Liver (tissue), 9 donors: Measurements from ENCODE around the gene PPP1R1A. TPM values are rescaled to one million over a fixed set of nuclear protein-coding genes. Genes with fewer than 3 reads are reported as not detected.

Source experiments
- DNase-seq: peaks from one replicate; pipeline ENCODE4 v3.0.0-alpha.2; 2017; ENCODE audit warnings: low spot score
- H3K27ac ChIP-seq, 2 donors: one replicate each; pipeline ENCODE4 v1.7.0; 2013; ENCODE audit warnings: inconsistent platforms in 2 of 2, low read length in 2 of 2, control low read depth in 1 of 2, low read depth in 1 of 2, mild to moderate bottlenecking in 1 of 2
- H3K27me3 ChIP-seq, 4 donors: one replicate each; pipeline versions ENCODE4 v1.6.1 to v1.7.0; 2013; ENCODE audit warnings: low read length in 3 of 4, inconsistent platforms in 1 of 4, mild to moderate bottlenecking in 1 of 4, moderate library complexity in 1 of 4; ENCODE audit not compliant: control insufficient read depth in 4 of 4, insufficient read depth in 4 of 4
- H3K36me3 ChIP-seq, 4 donors: one replicate each; pipeline versions ENCODE4 v1.6.1 to v1.7.0; 2013; ENCODE audit warnings: low read length in 3 of 4, mild to moderate bottlenecking in 3 of 4, low read depth in 1 of 4, moderate library complexity in 1 of 4; ENCODE audit not compliant: control insufficient read depth in 4 of 4, insufficient read depth in 3 of 4
- H3K4me1 ChIP-seq, 4 donors: one replicate each; pipeline versions ENCODE4 v1.6.1 to v1.7.0; 2013; ENCODE audit warnings: low read length in 3 of 4, mild to moderate bottlenecking in 3 of 4, moderate library complexity in 1 of 4; ENCODE audit not compliant: control insufficient read depth in 4 of 4, insufficient read depth in 4 of 4
- H3K4me3 ChIP-seq, 3 donors: one replicate each; pipeline versions ENCODE4 v1.6.1 to v1.7.0; 2013; ENCODE audit warnings: low read length in 3 of 3, control low read depth in 1 of 3, low read depth in 1 of 3, mild to moderate bottlenecking in 1 of 3
- H3K9ac ChIP-seq, 2 donors: one replicate each; pipeline ENCODE4 v1.7.0; 2013; ENCODE audit warnings: low read length in 2 of 2, mild to moderate bottlenecking in 2 of 2, moderate library complexity in 2 of 2, control low read depth in 1 of 2, low read depth in 1 of 2
- H3K9me3 ChIP-seq, 4 donors: one replicate each; pipeline versions ENCODE4 v1.6.1 to v1.7.0; 2013; ENCODE audit warnings: low read length in 3 of 4; ENCODE audit not compliant: control insufficient read depth in 4 of 4
- FOXA1 ChIP-seq: IDR thresholded peaks from 2 replicates; pipeline ENCODE4 v1.6.1; 2016; ENCODE audit warnings: antibody characterized with exemption
- FOXA2 ChIP-seq: IDR thresholded peaks from 2 replicates; pipeline ENCODE4 v1.6.1; 2016; ENCODE audit warnings: antibody characterized with exemption
- GABPA ChIP-seq, 2 donors: IDR thresholded peaks in 1 of 2; conservative IDR thresholded peaks in 1 of 2; 2 replicates each; pipeline ENCODE4 v1.6.1; 2016; ENCODE audit warnings: antibody characterized with exemption in 2 of 2, mild to moderate bottlenecking in 1 of 2, moderate library complexity in 1 of 2
- HNF4A ChIP-seq, 2 donors: conservative IDR thresholded peaks; 2 replicates each; pipeline ENCODE4 v1.6.1; 2016; ENCODE audit warnings: antibody characterized with exemption in 2 of 2, mild to moderate bottlenecking in 2 of 2
- HNF4G ChIP-seq: IDR thresholded peaks from 2 replicates; pipeline ENCODE4 v1.6.1; 2016; ENCODE audit warnings: antibody characterized with exemption
- JUND ChIP-seq, 2 donors: IDR thresholded peaks; 2 replicates each; pipeline ENCODE4 v1.6.1; 2016; ENCODE audit warnings: antibody characterized with exemption in 2 of 2
- NR2F2 ChIP-seq: IDR thresholded peaks from 2 replicates; pipeline ENCODE4 v1.6.1; 2016; ENCODE audit warnings: antibody characterized with exemption
- RAD21 ChIP-seq, 2 donors: IDR thresholded peaks; 2 replicates each; pipeline ENCODE4 v1.6.1; 2016; ENCODE audit warnings: antibody characterized with exemption in 2 of 2, mild to moderate bottlenecking in 2 of 2
- RXRA ChIP-seq, 2 donors: IDR thresholded peaks; 2 replicates each; pipeline ENCODE4 v1.6.1; 2017 to 2018; ENCODE audit warnings: antibody characterized with exemption in 2 of 2, mild to moderate bottlenecking in 1 of 2
- SP1 ChIP-seq: IDR thresholded peaks from 2 replicates; pipeline ENCODE4 v1.6.1; 2018; ENCODE audit warnings: antibody characterized with exemption, mild to moderate bottlenecking
- TAF1 ChIP-seq: conservative IDR thresholded peaks from 2 replicates; pipeline ENCODE4 v1.6.1; 2016; ENCODE audit warnings: antibody characterized with exemption, mild to moderate bottlenecking
- YY1 ChIP-seq: IDR thresholded peaks from 2 replicates; pipeline ENCODE4 v1.6.1; 2016; ENCODE audit warnings: antibody characterized with exemption, mild to moderate bottlenecking
- WGBS: extraction: QIAGEN DNeasy Blood & Tissue Kit; methylation state at CpG from one replicate; pipeline ENCODE4 v1.1.7; 2013; 5-methylcytosine and 5-hydroxymethylcytosine counted together
- polyA plus RNA-seq, 2 donors: library from polyadenylated mRNA; stranded (reverse) in 1 of 2; unstranded in 1 of 2; fragments of 200-250 nt in 1 of 2; fragments of >200 nt in 1 of 2; fragmentation: Nextera tagmentation in 1 of 2; extraction: Ambion mirVana in 1 of 2; gene quantifications; one replicate each; pipeline versions ENCODE4 v1.2.1 to v1.2.3, GENCODE V29; 2013 to 2015
- total RNA-seq, 2 donors: library from RNA; depleted of rRNA; stranded (reverse); fragments of >200 nt; gene quantifications; one replicate each; pipeline ENCODE4 v1.2.3, GENCODE V29; 2014
- TF ChIP-seq, protein P1 (sequence below): IDR thresholded peaks from 2 replicates; pipeline ENCODE4 v1.6.1; 2016; ENCODE audit warnings: antibody characterized with exemption
- TF ChIP-seq, protein P2 (sequence below): IDR thresholded peaks from 2 replicates; pipeline ENCODE4 v1.6.1; 2016; ENCODE audit warnings: antibody characterized with exemption
- TF ChIP-seq, protein P3 (sequence below): IDR thresholded peaks from 2 replicates; pipeline ENCODE4 v1.6.1; 2016; ENCODE audit warnings: antibody characterized with exemption
- TF ChIP-seq, protein P4 (sequence below): fragments of 150-350 bp; IDR thresholded peaks from 2 replicates; pipeline ENCODE4 v1.5.1; 2017; ENCODE audit warnings: improper control_type of control experiment, low read depth, low read length; ENCODE audit not compliant: missing input control
- TF ChIP-seq, protein P5 (sequence below): IDR thresholded peaks from 2 replicates; pipeline ENCODE4 v1.6.1; 2016; ENCODE audit warnings: antibody characterized with exemption, mild to moderate bottlenecking
- donor health status: healthy.
- donor health status: healthy.
- donor health status: healthy.
- donor health status: healthy.
- donor health status: healthy.

Gene PPP1R1A
- total and polyA plus RNA-seq, 4 donors: 8.1 to 182 (median 43.8) TPM

DNA sequence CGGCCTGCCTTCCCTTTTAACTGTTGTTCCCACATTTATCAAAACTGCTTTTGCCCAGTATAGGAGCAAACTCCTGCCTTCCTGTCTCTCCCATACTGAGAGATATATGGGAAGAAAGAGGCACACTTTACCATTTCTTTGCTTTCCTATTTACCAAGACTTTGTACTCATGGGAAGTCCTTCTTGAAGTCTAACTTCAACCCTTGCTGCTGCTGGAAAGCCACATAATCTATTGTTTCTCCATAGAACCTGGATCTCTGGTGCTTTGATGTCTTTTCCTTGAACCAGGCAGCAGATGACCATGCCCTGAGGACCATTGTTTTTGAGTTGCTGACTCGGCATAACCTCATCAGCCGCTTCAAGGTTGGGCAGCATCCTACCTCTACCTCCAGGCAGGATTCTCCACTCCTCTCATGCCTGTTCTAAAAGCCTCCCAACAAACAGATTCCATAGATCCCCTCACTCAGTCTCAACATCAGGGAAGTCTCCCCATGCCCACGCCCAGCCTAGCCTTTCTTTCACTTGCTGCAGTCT is 18.4 kb downstream of the PPP1R1A start:
- DNase-seq: no peak
- H3K27ac ChIP-seq: no peak overlapping the region
- H3K9me3 ChIP-seq: no peaks in the 10 kb centered on the region
- no peaks in the 10 kb centered on the region for H3K36me3 ChIP-seq
- WGBS: 92% methylated on average over 4 of the region's 4 CpGs
- no peak overlapping the region for H3K9ac ChIP-seq
- no peaks in the 10 kb centered on the region for H3K4me1 ChIP-seq
- peaks cover 0 to 2% (median under 1%) of the 10 kb centered on the region in 4 donors for H3K27me3 ChIP-seq
- no peak overlapping the region for H3K4me3 ChIP-seq
- TF ChIP-seq JUND (IDR thresholded peaks at IDR 0.05) (no peak), FOXA1 (no peak), HNF4A (conservative IDR thresholded peaks at IDR 0.05) (no peak), YY1 (no peak), FOXA2 (no peak), RXRA (IDR thresholded peaks at IDR 0.05) (no peak), GABPA (IDR thresholded peaks at IDR 0.05 in 1 of 2, conservative IDR thresholded peaks at IDR 0.05 in 1 of 2) (no peak), TAF1 (no peak), SP1 (no peak), RAD21 (IDR thresholded peaks at IDR 0.05) (no peak), NR2F2 (no peak), HNF4G (no peak)
- TF ChIP-seq, protein P1, sequence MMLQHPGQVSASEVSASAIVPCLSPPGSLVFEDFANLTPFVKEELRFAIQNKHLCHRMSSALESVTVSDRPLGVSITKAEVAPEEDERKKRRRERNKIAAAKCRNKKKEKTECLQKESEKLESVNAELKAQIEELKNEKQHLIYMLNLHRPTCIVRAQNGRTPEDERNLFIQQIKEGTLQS: no peak
- TF ChIP-seq, protein P2, sequence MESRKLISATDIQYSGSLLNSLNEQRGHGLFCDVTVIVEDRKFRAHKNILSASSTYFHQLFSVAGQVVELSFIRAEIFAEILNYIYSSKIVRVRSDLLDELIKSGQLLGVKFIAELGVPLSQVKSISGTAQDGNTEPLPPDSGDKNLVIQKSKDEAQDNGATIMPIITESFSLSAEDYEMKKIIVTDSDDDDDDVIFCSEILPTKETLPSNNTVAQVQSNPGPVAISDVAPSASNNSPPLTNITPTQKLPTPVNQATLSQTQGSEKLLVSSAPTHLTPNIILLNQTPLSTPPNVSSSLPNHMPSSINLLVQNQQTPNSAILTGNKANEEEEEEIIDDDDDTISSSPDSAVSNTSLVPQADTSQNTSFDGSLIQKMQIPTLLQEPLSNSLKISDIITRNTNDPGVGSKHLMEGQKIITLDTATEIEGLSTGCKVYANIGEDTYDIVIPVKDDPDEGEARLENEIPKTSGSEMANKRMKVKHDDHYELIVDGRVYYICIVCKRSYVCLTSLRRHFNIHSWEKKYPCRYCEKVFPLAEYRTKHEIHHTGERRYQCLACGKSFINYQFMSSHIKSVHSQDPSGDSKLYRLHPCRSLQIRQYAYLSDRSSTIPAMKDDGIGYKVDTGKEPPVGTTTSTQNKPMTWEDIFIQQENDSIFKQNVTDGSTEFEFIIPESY: no peak
- TF ChIP-seq, protein P3, sequence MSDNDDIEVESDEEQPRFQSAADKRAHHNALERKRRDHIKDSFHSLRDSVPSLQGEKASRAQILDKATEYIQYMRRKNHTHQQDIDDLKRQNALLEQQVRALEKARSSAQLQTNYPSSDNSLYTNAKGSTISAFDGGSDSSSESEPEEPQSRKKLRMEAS: no peak
- TF ChIP-seq, protein P4, sequence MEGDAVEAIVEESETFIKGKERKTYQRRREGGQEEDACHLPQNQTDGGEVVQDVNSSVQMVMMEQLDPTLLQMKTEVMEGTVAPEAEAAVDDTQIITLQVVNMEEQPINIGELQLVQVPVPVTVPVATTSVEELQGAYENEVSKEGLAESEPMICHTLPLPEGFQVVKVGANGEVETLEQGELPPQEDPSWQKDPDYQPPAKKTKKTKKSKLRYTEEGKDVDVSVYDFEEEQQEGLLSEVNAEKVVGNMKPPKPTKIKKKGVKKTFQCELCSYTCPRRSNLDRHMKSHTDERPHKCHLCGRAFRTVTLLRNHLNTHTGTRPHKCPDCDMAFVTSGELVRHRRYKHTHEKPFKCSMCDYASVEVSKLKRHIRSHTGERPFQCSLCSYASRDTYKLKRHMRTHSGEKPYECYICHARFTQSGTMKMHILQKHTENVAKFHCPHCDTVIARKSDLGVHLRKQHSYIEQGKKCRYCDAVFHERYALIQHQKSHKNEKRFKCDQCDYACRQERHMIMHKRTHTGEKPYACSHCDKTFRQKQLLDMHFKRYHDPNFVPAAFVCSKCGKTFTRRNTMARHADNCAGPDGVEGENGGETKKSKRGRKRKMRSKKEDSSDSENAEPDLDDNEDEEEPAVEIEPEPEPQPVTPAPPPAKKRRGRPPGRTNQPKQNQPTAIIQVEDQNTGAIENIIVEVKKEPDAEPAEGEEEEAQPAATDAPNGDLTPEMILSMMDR: no peak
- TF ChIP-seq, protein P5, sequence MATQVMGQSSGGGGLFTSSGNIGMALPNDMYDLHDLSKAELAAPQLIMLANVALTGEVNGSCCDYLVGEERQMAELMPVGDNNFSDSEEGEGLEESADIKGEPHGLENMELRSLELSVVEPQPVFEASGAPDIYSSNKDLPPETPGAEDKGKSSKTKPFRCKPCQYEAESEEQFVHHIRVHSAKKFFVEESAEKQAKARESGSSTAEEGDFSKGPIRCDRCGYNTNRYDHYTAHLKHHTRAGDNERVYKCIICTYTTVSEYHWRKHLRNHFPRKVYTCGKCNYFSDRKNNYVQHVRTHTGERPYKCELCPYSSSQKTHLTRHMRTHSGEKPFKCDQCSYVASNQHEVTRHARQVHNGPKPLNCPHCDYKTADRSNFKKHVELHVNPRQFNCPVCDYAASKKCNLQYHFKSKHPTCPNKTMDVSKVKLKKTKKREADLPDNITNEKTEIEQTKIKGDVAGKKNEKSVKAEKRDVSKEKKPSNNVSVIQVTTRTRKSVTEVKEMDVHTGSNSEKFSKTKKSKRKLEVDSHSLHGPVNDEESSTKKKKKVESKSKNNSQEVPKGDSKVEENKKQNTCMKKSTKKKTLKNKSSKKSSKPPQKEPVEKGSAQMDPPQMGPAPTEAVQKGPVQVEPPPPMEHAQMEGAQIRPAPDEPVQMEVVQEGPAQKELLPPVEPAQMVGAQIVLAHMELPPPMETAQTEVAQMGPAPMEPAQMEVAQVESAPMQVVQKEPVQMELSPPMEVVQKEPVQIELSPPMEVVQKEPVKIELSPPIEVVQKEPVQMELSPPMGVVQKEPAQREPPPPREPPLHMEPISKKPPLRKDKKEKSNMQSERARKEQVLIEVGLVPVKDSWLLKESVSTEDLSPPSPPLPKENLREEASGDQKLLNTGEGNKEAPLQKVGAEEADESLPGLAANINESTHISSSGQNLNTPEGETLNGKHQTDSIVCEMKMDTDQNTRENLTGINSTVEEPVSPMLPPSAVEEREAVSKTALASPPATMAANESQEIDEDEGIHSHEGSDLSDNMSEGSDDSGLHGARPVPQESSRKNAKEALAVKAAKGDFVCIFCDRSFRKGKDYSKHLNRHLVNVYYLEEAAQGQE: no peak
